Measurements from ENCODE around the gene PRPF40A.

PRPF40A gene

GRCh38 chr2:152603166-152603565, 114.1 kb downstream of the PRPF40A start:
- H3K4me3 Mint-ChIP-seq, result no peak overlapping the region
- H3K27ac Mint-ChIP-seq, result no peak overlapping the region
- no peaks in the 10 kb centered on the region for H3K9me3 Mint-ChIP-seq

GRCh38 chr2:152602750-152603149, 114.5 kb downstream of the PRPF40A start:
- H3K36me3 Mint-ChIP-seq (ENCODE audit: low read depth), result no peaks in the 10 kb centered on the region
- H3K4me1 Mint-ChIP-seq (ENCODE audit: low read depth), result peaks cover 5% of the 10 kb centered on the region
- no peaks in the 10 kb centered on the region for H3K27me3 Mint-ChIP-seq
- H3K9me3 Mint-ChIP-seq, result no peaks in the 10 kb centered on the region
- H3K27ac Mint-ChIP-seq, result no peak overlapping the region
- H3K4me3 Mint-ChIP-seq, result no peak overlapping the region

More at GRCh38 chr2:152603166-152603565, 114.1 kb downstream of the PRPF40A start:
- Mint-ChIP-seq H3K27me3 (no peaks in the 10 kb centered on the region), H3K36me3 (ENCODE audit: low read depth) (no peaks in the 10 kb centered on the region), H3K4me1 (ENCODE audit: low read depth) (peaks cover 5% of the 10 kb centered on the region)
